ENCODE data around the gene TSPAN32. TPM values are rescaled to one million over a fixed set of nuclear protein-coding genes. Genes with fewer than 3 reads are reported as not detected.

TSPAN32 gene
- total RNA-seq (0.17 and 0.26 TPM in 2 replicates), polyA plus RNA-seq (0.05 TPM in 1 of 2 replicates, not detected in the other), polyA minus RNA-seq (ENCODE audit: low replicate concordance) (not detected in 2 replicates)
- polyA plus RNA-seq (2012), result 0.23 and 0.31 TPM in 2 replicates

GRCh38 chr11:2301631-2302305 lies at the start of gene TSPAN32, which contains the start of gene C11orf21:
Gene TSPAN32, plus strand, starts transcription at chr11:2302013. Its CDS starts 137 bp downstream, at chr11:2302150.
Gene C11orf21, minus strand, starts transcription at chr11:2301918. Its CDS starts 110 bp downstream, at chr11:2301808.
- Histone ChIP-seq H2AFZ (ENCODE audit: low read length) (no peak within 1 kb of the TSS), H3K4me3 (replicated peaks in 1 of 4; ENCODE audit: control extremely low read depth in 1 of 4, insufficient read depth in 1 of 4, low read depth in 3 of 4, low read length in 4 of 4) (no peak within 1 kb of the TSS), H3K27ac (ENCODE audit: insufficient read depth, low read length) (no peak within 1 kb of the TSS), H3K4me1 (ENCODE audit: control insufficient read depth, extremely low read depth, insufficient read depth, low read length) (peaks cover 6% of the 10 kb centered on the region), H3K9ac (ENCODE audit: insufficient read depth, low read length) (no peak within 1 kb of the TSS), H3K9me3 (ENCODE audit: control insufficient read depth, insufficient read depth, low read depth, low read length) (no peaks in the 10 kb centered on the region), H3K36me3 (ENCODE audit: control insufficient read depth, insufficient read depth, low read length) (no peaks in the 10 kb centered on the region), H3K4me2 (ENCODE audit: extremely low read depth, insufficient read depth, low read length) (no peak within 1 kb of the TSS), H3K27me3 (ENCODE audit: control insufficient read depth, insufficient read depth, low read length) (no peaks in the 10 kb centered on the region), H4K20me1 (ENCODE audit: control insufficient read depth, extremely low read depth, insufficient read depth, low read length) (no peaks in the 10 kb centered on the region), H3K79me2 (ENCODE audit: control insufficient read depth, insufficient read depth, low read length) (no peaks in the 10 kb centered on the region)
- no peak for TF ChIP-seq EZH2 (IDR thresholded peaks at IDR 0.05; ENCODE audit: low read length, missing control alignments)
- no peak for TF ChIP-seq CTCF (conservative IDR thresholded peaks at IDR 0.05 in 1 of 2, IDR thresholded peaks at IDR 0.05 in 1 of 2; ENCODE audit: low read depth in 1 of 2, low read length in 2 of 2)
- peak; percentile 43 to 64 for DNase-seq (ENCODE audit: low read depth in 2 of 2)

DNA sequence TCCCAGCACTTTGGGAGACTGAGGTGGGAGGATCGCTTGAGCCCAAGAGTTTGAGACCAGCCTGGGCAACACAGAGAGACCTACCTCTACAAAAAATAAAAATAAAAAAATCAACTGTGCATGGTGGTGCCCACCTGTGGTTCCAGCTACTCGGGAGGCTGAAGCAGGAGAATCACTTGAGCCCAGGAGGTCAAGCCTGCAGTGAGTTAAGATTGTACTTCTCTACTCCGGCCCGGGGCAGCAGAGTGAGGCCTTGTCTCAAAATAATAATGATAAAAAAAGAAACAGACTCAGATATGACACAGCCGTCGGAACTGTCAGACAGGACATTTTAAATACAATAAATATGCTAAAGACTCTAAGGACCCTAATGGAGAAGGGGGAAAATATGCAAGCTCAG lies 49.8 kb upstream of the TSPAN32 start:
- Histone ChIP-seq H3K4me3 (replicated peaks in 1 of 4; ENCODE audit: control extremely low read depth in 1 of 4, insufficient read depth in 1 of 4, low read depth in 3 of 4, low read length in 4 of 4) (no peak overlapping the region), H3K9me3 (ENCODE audit: control insufficient read depth, insufficient read depth, low read depth, low read length) (no peaks in the 10 kb centered on the region), H3K79me2 (ENCODE audit: control insufficient read depth, insufficient read depth, low read length) (no peaks in the 10 kb centered on the region), H4K20me1 (ENCODE audit: control insufficient read depth, extremely low read depth, insufficient read depth, low read length) (no peaks in the 10 kb centered on the region), H2AFZ (ENCODE audit: low read length) (no peak overlapping the region), H3K4me2 (ENCODE audit: extremely low read depth, insufficient read depth, low read length) (no peak overlapping the region), H3K27ac (ENCODE audit: insufficient read depth, low read length) (no peak overlapping the region), H3K27me3 (ENCODE audit: control insufficient read depth, insufficient read depth, low read length) (no peaks in the 10 kb centered on the region), H3K4me1 (ENCODE audit: control insufficient read depth, extremely low read depth, insufficient read depth, low read length) (no peaks in the 10 kb centered on the region), H3K36me3 (ENCODE audit: control insufficient read depth, insufficient read depth, low read length) (no peaks in the 10 kb centered on the region), H3K9ac (ENCODE audit: insufficient read depth, low read length) (no peak overlapping the region)
- no peak for DNase-seq (ENCODE audit: low read depth in 2 of 2)
- no peak for TF ChIP-seq CTCF (conservative IDR thresholded peaks at IDR 0.05 in 1 of 2, IDR thresholded peaks at IDR 0.05 in 1 of 2; ENCODE audit: low read depth in 1 of 2, low read length in 2 of 2)
- no peak for TF ChIP-seq EZH2 (IDR thresholded peaks at IDR 0.05; ENCODE audit: low read length, missing control alignments)

DNA sequence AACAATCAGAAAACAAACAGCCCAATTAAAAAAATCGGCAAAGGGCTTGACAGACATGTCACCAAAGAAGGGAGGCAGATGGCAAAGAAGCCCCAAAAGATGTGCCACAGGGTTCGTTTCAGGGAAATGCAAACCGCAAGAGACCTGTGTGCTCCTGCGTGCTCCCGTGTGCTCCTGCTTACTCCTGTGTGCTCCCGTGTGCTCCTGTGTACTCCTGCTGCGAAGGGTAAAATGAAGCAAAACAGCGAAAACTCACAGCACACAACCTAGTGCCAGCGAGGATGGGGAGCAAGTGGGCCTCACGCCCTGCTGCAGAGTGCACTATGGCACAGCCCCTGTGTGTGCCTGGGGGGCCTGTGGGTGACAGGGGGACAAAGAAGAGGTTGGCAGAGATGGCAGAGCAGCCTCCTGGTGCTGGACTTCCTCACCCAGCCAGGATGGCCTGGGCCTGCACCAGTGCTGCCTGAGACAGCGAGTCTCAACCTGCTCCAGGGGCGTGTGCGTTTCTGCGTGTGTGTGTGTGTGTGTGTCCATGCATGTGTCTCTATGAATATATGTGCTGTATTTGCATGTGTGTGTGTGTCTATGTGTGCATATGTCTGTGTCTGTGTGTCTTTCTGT lies 45.4 kb upstream of the TSPAN32 start:
- no peaks in the 10 kb centered on the region for H3K36me3 ChIP-seq (ENCODE audit: control insufficient read depth, insufficient read depth, low read length)
- H3K9ac ChIP-seq (ENCODE audit: insufficient read depth, low read length), result no peak overlapping the region
- no peak for DNase-seq (ENCODE audit: low read depth in 2 of 2)
- H3K79me2 ChIP-seq (ENCODE audit: control insufficient read depth, insufficient read depth, low read length), result no peaks in the 10 kb centered on the region
- no peaks in the 10 kb centered on the region for H3K4me1 ChIP-seq (ENCODE audit: control insufficient read depth, extremely low read depth, insufficient read depth, low read length)
- H3K27me3 ChIP-seq (ENCODE audit: control insufficient read depth, insufficient read depth, low read length), result no peaks in the 10 kb centered on the region
- H3K4me2 ChIP-seq (ENCODE audit: extremely low read depth, insufficient read depth, low read length), result no peak overlapping the region
- H4K20me1 ChIP-seq (ENCODE audit: control insufficient read depth, extremely low read depth, insufficient read depth, low read length), result no peaks in the 10 kb centered on the region
- no peak for TF ChIP-seq CTCF (conservative IDR thresholded peaks at IDR 0.05 in 1 of 2, IDR thresholded peaks at IDR 0.05 in 1 of 2; ENCODE audit: low read depth in 1 of 2, low read length in 2 of 2)
- TF ChIP-seq EZH2 (IDR thresholded peaks at IDR 0.05; ENCODE audit: low read length, missing control alignments), result no peak
- H3K9me3 ChIP-seq (ENCODE audit: control insufficient read depth, insufficient read depth, low read depth, low read length), result no peaks in the 10 kb centered on the region
- H3K27ac ChIP-seq (ENCODE audit: insufficient read depth, low read length), result no peak overlapping the region
- no peak overlapping the region for H3K4me3 ChIP-seq (replicated peaks in 1 of 4; ENCODE audit: control extremely low read depth in 1 of 4, insufficient read depth in 1 of 4, low read depth in 3 of 4, low read length in 4 of 4)
- H2AFZ ChIP-seq (ENCODE audit: low read length), result no peak overlapping the region

Data from fibroblast of lung (primary cell).